Measurements from ENCODE around the gene RGS5.

Gene RGS5

GRCh38 chr1:163095213-163095612 lies 107.5 kb downstream of the RGS5 start:
- DNase-seq: no peak
- no peak overlapping the region for H3K18ac ChIP-seq (ENCODE audit: low read depth in 1 of 2, low read length in 2 of 2)
- H3K27me3 ChIP-seq (ENCODE audit: control insufficient read depth in 1 of 2, insufficient read depth in 1 of 2, low read length in 2 of 2): no peaks in the 10 kb centered on the region
- no peak overlapping the region for H3K4me3 ChIP-seq (ENCODE audit: insufficient read depth in 1 of 2, low read depth in 1 of 2, low read length in 2 of 2)
- no peak overlapping the region for H3K4ac ChIP-seq (ENCODE audit: low read depth in 1 of 2, low read length in 2 of 2)
- no peaks in the 10 kb centered on the region for H3K36me3 ChIP-seq (ENCODE audit: control insufficient read depth in 1 of 2, insufficient read depth in 2 of 2, low read depth in 1 of 2, low read length in 2 of 2)
- no peak overlapping the region for H2BK5ac ChIP-seq (ENCODE audit: low read depth, low read length, poor library complexity, severe bottlenecking)
- no peaks in the 10 kb centered on the region for H3K9me3 ChIP-seq (ENCODE audit: control insufficient read depth, low read length)
- H3K9ac ChIP-seq (ENCODE audit: low read length): no peak overlapping the region
- H2BK15ac ChIP-seq (ENCODE audit: low read depth, poor library complexity, severe bottlenecking): no peak overlapping the region
- WGBS: no CpG with 5 or more reads among the region's 1 CpG
- H3K4me1 ChIP-seq (ENCODE audit: control insufficient read depth, insufficient read depth, low read depth, low read length): no peaks in the 10 kb centered on the region
- no peak overlapping the region for H2BK12ac ChIP-seq (ENCODE audit: low read length in 2 of 2)
- no peak overlapping the region for H4K91ac ChIP-seq (ENCODE audit: low read length)
- no peak overlapping the region for H4K8ac ChIP-seq (ENCODE audit: low read length)
- H2BK120ac ChIP-seq (ENCODE audit: low read depth, low read length): no peak overlapping the region
- no peak overlapping the region for H3K23ac ChIP-seq (ENCODE audit: low read length in 2 of 2)
- H3K14ac ChIP-seq (ENCODE audit: low read length in 2 of 2): no peak overlapping the region
- no peak overlapping the region for H3K27ac ChIP-seq (ENCODE audit: low read length, poor library complexity, severe bottlenecking)
- no peak overlapping the region for H2AK5ac ChIP-seq (ENCODE audit: low read length, severe bottlenecking)
- H2AFZ ChIP-seq (ENCODE audit: low read depth, low read length): no peak overlapping the region
- H3K4me2 ChIP-seq (ENCODE audit: low read length, poor library complexity, severe bottlenecking): no peak overlapping the region
- H3K79me1 ChIP-seq (replicated peaks; ENCODE audit: low read length, poor library complexity, severe bottlenecking): no peaks in the 10 kb centered on the region

GRCh38 chr1:163094589-163094988 lies 108.1 kb downstream of the RGS5 start:
- Histone ChIP-seq H2BK12ac (ENCODE audit: low read length in 2 of 2) (no peak overlapping the region), H2BK5ac (ENCODE audit: low read depth, low read length, poor library complexity, severe bottlenecking) (no peak overlapping the region)
- 93% methylated on average over 2 of the region's 2 CpGs for WGBS

GRCh38 chr1:163094182-163094581 lies 108.5 kb downstream of the RGS5 start:
- H3K18ac ChIP-seq (ENCODE audit: low read depth in 1 of 2, low read length in 2 of 2): no peak overlapping the region
- no peak overlapping the region for H3K4me2 ChIP-seq (ENCODE audit: low read length, poor library complexity, severe bottlenecking)
- H2AK5ac ChIP-seq (ENCODE audit: low read length, severe bottlenecking): no peak overlapping the region
- no peak overlapping the region for H3K9ac ChIP-seq (ENCODE audit: low read length)
- H3K4me1 ChIP-seq (ENCODE audit: control insufficient read depth, insufficient read depth, low read depth, low read length): no peaks in the 10 kb centered on the region
- no peak overlapping the region for H2BK12ac ChIP-seq (ENCODE audit: low read length in 2 of 2)
- no peak overlapping the region for H2BK5ac ChIP-seq (ENCODE audit: low read depth, low read length, poor library complexity, severe bottlenecking)
- H4K8ac ChIP-seq (ENCODE audit: low read length): no peak overlapping the region
- no peaks in the 10 kb centered on the region for H3K36me3 ChIP-seq (ENCODE audit: control insufficient read depth in 1 of 2, insufficient read depth in 2 of 2, low read depth in 1 of 2, low read length in 2 of 2)
- H4K91ac ChIP-seq (ENCODE audit: low read length): no peak overlapping the region
- no peaks in the 10 kb centered on the region for H3K79me1 ChIP-seq (replicated peaks; ENCODE audit: low read length, poor library complexity, severe bottlenecking)
- no peak overlapping the region for H3K23ac ChIP-seq (ENCODE audit: low read length in 2 of 2)
- no peak overlapping the region for H3K27ac ChIP-seq (ENCODE audit: low read length, poor library complexity, severe bottlenecking)
- H3K4me3 ChIP-seq (ENCODE audit: insufficient read depth in 1 of 2, low read depth in 1 of 2, low read length in 2 of 2): no peak overlapping the region
- H2BK15ac ChIP-seq (ENCODE audit: low read depth, poor library complexity, severe bottlenecking): no peak overlapping the region
- H3K14ac ChIP-seq (ENCODE audit: low read length in 2 of 2): no peak overlapping the region
- no peaks in the 10 kb centered on the region for H3K27me3 ChIP-seq (ENCODE audit: control insufficient read depth in 1 of 2, insufficient read depth in 1 of 2, low read length in 2 of 2)
- H3K9me3 ChIP-seq (ENCODE audit: control insufficient read depth, low read length): no peaks in the 10 kb centered on the region
- WGBS: 56% methylated on average over 3 of the region's 4 CpGs
- H2BK120ac ChIP-seq (ENCODE audit: low read depth, low read length): no peak overlapping the region
- no peak for DNase-seq
- H3K4ac ChIP-seq (ENCODE audit: low read depth in 1 of 2, low read length in 2 of 2): no peak overlapping the region
- H2AFZ ChIP-seq (ENCODE audit: low read depth, low read length): no peak overlapping the region

More at GRCh38 chr1:163094589-163094988, 108.1 kb downstream of the RGS5 start:
- Histone ChIP-seq H2BK120ac (ENCODE audit: low read depth, low read length) (no peak overlapping the region), H3K18ac (ENCODE audit: low read depth in 1 of 2, low read length in 2 of 2) (no peak overlapping the region), H3K9ac (ENCODE audit: low read length) (no peak overlapping the region), H2BK15ac (ENCODE audit: low read depth, poor library complexity, severe bottlenecking) (no peak overlapping the region), H3K36me3 (ENCODE audit: control insufficient read depth in 1 of 2, insufficient read depth in 2 of 2, low read depth in 1 of 2, low read length in 2 of 2) (no peaks in the 10 kb centered on the region), H2AFZ (ENCODE audit: low read depth, low read length) (no peak overlapping the region), H3K4me2 (ENCODE audit: low read length, poor library complexity, severe bottlenecking) (no peak overlapping the region), H3K79me1 (replicated peaks; ENCODE audit: low read length, poor library complexity, severe bottlenecking) (no peaks in the 10 kb centered on the region), H3K27me3 (ENCODE audit: control insufficient read depth in 1 of 2, insufficient read depth in 1 of 2, low read length in 2 of 2) (no peaks in the 10 kb centered on the region), H2AK5ac (ENCODE audit: low read length, severe bottlenecking) (no peak overlapping the region), H4K8ac (ENCODE audit: low read length) (no peak overlapping the region), H3K4me3 (ENCODE audit: insufficient read depth in 1 of 2, low read depth in 1 of 2, low read length in 2 of 2) (no peak overlapping the region), H3K23ac (ENCODE audit: low read length in 2 of 2) (no peak overlapping the region), H3K9me3 (ENCODE audit: control insufficient read depth, low read length) (no peaks in the 10 kb centered on the region), H3K4me1 (ENCODE audit: control insufficient read depth, insufficient read depth, low read depth, low read length) (no peaks in the 10 kb centered on the region), H4K91ac (ENCODE audit: low read length) (no peak overlapping the region), H3K14ac (ENCODE audit: low read length in 2 of 2) (no peak overlapping the region), H3K27ac (ENCODE audit: low read length, poor library complexity, severe bottlenecking) (no peak overlapping the region), H3K4ac (ENCODE audit: low read depth in 1 of 2, low read length in 2 of 2) (no peak overlapping the region)
- DNase-seq: no peak

- Histone ChIP-seq H3K9ac (ENCODE audit: low read length) (no peak overlapping the region), H3K4me1 (ENCODE audit: control insufficient read depth, insufficient read depth, low read depth, low read length) (no peaks in the 10 kb centered on the region), H3K4ac (ENCODE audit: low read depth in 1 of 2, low read length in 2 of 2) (no peak overlapping the region), H2AFZ (ENCODE audit: low read depth, low read length) (no peak overlapping the region), H2BK120ac (ENCODE audit: low read depth, low read length) (no peak overlapping the region), H3K36me3 (ENCODE audit: control insufficient read depth in 1 of 2, insufficient read depth in 2 of 2, low read depth in 1 of 2, low read length in 2 of 2) (no peaks in the 10 kb centered on the region), H4K91ac (ENCODE audit: low read length) (no peak overlapping the region), H3K4me2 (ENCODE audit: low read length, poor library complexity, severe bottlenecking) (no peak overlapping the region), H2BK12ac (ENCODE audit: low read length in 2 of 2) (peak overlapping the region in 1 of 2 experiments; percentile 19), H3K18ac (ENCODE audit: low read depth in 1 of 2, low read length in 2 of 2) (peak overlapping the region in 1 of 2 experiments; percentile 56), H3K14ac (ENCODE audit: low read length in 2 of 2) (no peak overlapping the region), H2AK5ac (ENCODE audit: low read length, severe bottlenecking) (no peak overlapping the region), H2BK5ac (ENCODE audit: low read depth, low read length, poor library complexity, severe bottlenecking) (no peak overlapping the region), H3K27ac (ENCODE audit: low read length, poor library complexity, severe bottlenecking) (no peak overlapping the region), H3K23ac (ENCODE audit: low read length in 2 of 2) (no peak overlapping the region), H3K27me3 (ENCODE audit: control insufficient read depth in 1 of 2, insufficient read depth in 1 of 2, low read length in 2 of 2) (no peaks in the 10 kb centered on the region), H4K8ac (ENCODE audit: low read length) (no peak overlapping the region), H3K4me3 (ENCODE audit: insufficient read depth in 1 of 2, low read depth in 1 of 2, low read length in 2 of 2) (no peak overlapping the region), H3K9me3 (ENCODE audit: control insufficient read depth, low read length) (no peaks in the 10 kb centered on the region), H3K79me1 (replicated peaks; ENCODE audit: low read length, poor library complexity, severe bottlenecking) (no peaks in the 10 kb centered on the region), H2BK15ac (ENCODE audit: low read depth, poor library complexity, severe bottlenecking) (no peak overlapping the region)
- no peak for DNase-seq
- 96% methylated on average over 8 of the region's 9 CpGs for WGBS
These were observed 109.1 kb downstream of the RGS5 start for GRCh38 chr1:163093579-163093978.

Measured in mesenchymal stem cell (in vitro differentiated cells and primary cell).